ENCODE results near the gene IL17RD. TPM values are rescaled to one million over a fixed set of nuclear protein-coding genes. Genes with fewer than 3 reads are reported as not detected.

Gene IL17RD
- total and polyA plus RNA-seq, 2 of the 4 experiments (the other 2 are of a cell fraction) = 0.72 to 0.92 TPM

GRCh38 chr3:57194641-57195040, 29.5 kb upstream of the IL17RD start:
- Histone ChIP-seq H4K91ac (ENCODE audit: insufficient read depth, low read depth, low read length) (no peak overlapping the region), H3K4me2 (ENCODE audit: low read depth, low read length) (no peak overlapping the region), H2AK9ac (replicated peaks; ENCODE audit: low read depth, low read length, poor library complexity) (no peak overlapping the region), H3K27ac (ENCODE audit: insufficient read depth, low read length) (no peak overlapping the region), H3K36me3 (ENCODE audit: control insufficient read depth, insufficient read depth, low read length) (no peaks in the 10 kb centered on the region), H3K18ac (ENCODE audit: low read depth, low read length) (no peak overlapping the region), H3K9ac (ENCODE audit: low read depth, low read length) (no peak overlapping the region), H2BK5ac (ENCODE audit: low read depth, low read length, poor library complexity, severe bottlenecking) (no peak overlapping the region), H3K4ac (ENCODE audit: low read depth, low read length) (no peak overlapping the region), H3K14ac (replicated peaks; ENCODE audit: low read depth, low read length) (no peak overlapping the region), H3K23ac (ENCODE audit: low read depth, low read length) (no peak overlapping the region), H4K5ac (ENCODE audit: low read depth, low read length) (no peak overlapping the region), H3K4me3 (ENCODE audit: insufficient read depth, low read depth, low read length) (no peak overlapping the region), H3K4me1 (ENCODE audit: control insufficient read depth, insufficient read depth, low read length) (no peaks in the 10 kb centered on the region), H4K8ac (ENCODE audit: low read depth in 2 of 2, low read length in 2 of 2) (no peak overlapping the region), H3K9me1 (ENCODE audit: insufficient read depth, low read length) (no peaks in the 10 kb centered on the region), H2BK20ac (ENCODE audit: low read depth, low read length) (no peak overlapping the region), H2AFZ (replicated peaks; ENCODE audit: low read length, poor library complexity) (no peak overlapping the region), H2BK120ac (ENCODE audit: low read depth, low read length) (no peak overlapping the region), H2AK5ac (ENCODE audit: low read depth, low read length) (no peak overlapping the region), H3K79me1 (ENCODE audit: low read depth in 1 of 2, low read length in 2 of 2) (no peaks in the 10 kb centered on the region), H3K9me3 (ENCODE audit: control insufficient read depth, insufficient read depth, low read length) (no peaks in the 10 kb centered on the region), H3K56ac (ENCODE audit: extremely low read depth, insufficient read depth, low read length) (no peak overlapping the region), H2BK15ac (ENCODE audit: low read depth, low read length) (no peak overlapping the region), H3K27me3 (ENCODE audit: control insufficient read depth, insufficient read depth, low read length) (peaks cover 4% of the 10 kb centered on the region; the same call in 1 of the 2 replicates), H4K20me1 (ENCODE audit: insufficient read depth, low read length) (no peaks in the 10 kb centered on the region)
- in situ Hi-C loops (cut with MboI; ENCODE audit: low sequenced_read_pairs) (no loop called here), dilution Hi-C loops (cut with HindIII; ENCODE audit: low sequenced_read_pairs, unreplicated experiment) (no loop called here), intact Hi-C loops (cut with micrococcal nuclease) (no loop called here)
- WGBS, 2 experiments (ENCODE audit: extremely low coverage in 2 of 2, insufficient read length in 1 of 2) = no CpG with 5 or more reads among the region's 4 CpGs
- POLR2A ChIA-PET (ENCODE audit: unreplicated experiment) = no interaction called here
- BruUV-seq (replicated peaks) = no TSS peak
- ATAC-seq (ENCODE audit: low read depth) (no peak), DNase-seq (no peak)
- TF ChIP-seq RAD21 (IDR thresholded peaks at IDR 0.05; ENCODE audit: low read length) (no peak), CHD1 (IDR thresholded peaks at IDR 0.05; ENCODE audit: low read depth, low read length) (no peak), MXI1 (IDR thresholded peaks at IDR 0.05; ENCODE audit: borderline replicate concordance, low read depth, low read length) (no peak), CEBPB (IDR thresholded peaks at IDR 0.05; ENCODE audit: low read depth, low read length) (no peak), NFE2L2 (IDR thresholded peaks at IDR 0.05; ENCODE audit: low read depth, low read length) (no peak), USF2 (IDR thresholded peaks at IDR 0.05; ENCODE audit: low read depth, low read length) (no peak), POLR2A (IDR thresholded peaks at IDR 0.05; ENCODE audit: low read depth, low read length) (no peak), BHLHE40 (IDR thresholded peaks at IDR 0.05; ENCODE audit: low read depth, low read length) (no peak), MAFK (IDR thresholded peaks at IDR 0.05; ENCODE audit: low read depth, low read length) (no peak), RCOR1 (IDR thresholded peaks at IDR 0.05; ENCODE audit: insufficient replicate concordance, low read length) (no peak), CTCF (conservative IDR thresholded peaks at IDR 0.05; ENCODE audit: low read depth, low read length) (no peak), RFX5 (IDR thresholded peaks at IDR 0.05; ENCODE audit: low read depth, low read length) (no peak), ELK1 (IDR thresholded peaks at IDR 0.05; ENCODE audit: borderline replicate concordance, low read depth, low read length) (no peak), SMC3 (IDR thresholded peaks at IDR 0.05; ENCODE audit: low read depth, low read length) (no peak)
- CTCF ChIA-PET = no interaction called here
